IMR-90 (cell line): ENCODE results near the gene FLVCR2. TPM values are rescaled to one million over a fixed set of nuclear protein-coding genes. Genes with fewer than 3 reads are reported as not detected.
A peak's percentile ranks its signal among the peaks of the same experiment; 100 is the strongest.

Experiments used
- ATAC-seq: fragments of 200-7000 bp; cut with Tn5 transposase; 2 replicates; pipeline ENCODE4 v1.9.1; 2020; ENCODE audit warnings: low read depth, mild to moderate bottlenecking, moderate library complexity
- BruUV-seq: library from RNA; stranded (reverse); fragments of 400-500 nt; replicated peaks from 2 replicates; lab custom pipeline; 2021; lab: Mats Ljungman, UMichigan
- CTCF ChIA-PET: fragments of 300-600 bp; formaldehyde crosslinking; extraction: SDS; loops from one replicate; lab custom pipeline; 2021; ENCODE audit warnings: antibody characterized with exemption; lab: Yijun Ruan, JAX
- POLR2A ChIA-PET: fragments of 300-600 bp; sonication (Branson Sonifier 250); formaldehyde crosslinking; loops from one replicate; lab custom pipeline; 2022; ENCODE audit warnings: antibody characterized with exemption; ENCODE audit not compliant: unreplicated experiment; lab: Charles Lee
- DNase-seq: peaks from one replicate; pipeline ENCODE4 v3.0.0; 2013
- H2AFZ ChIP-seq: replicated peaks from 2 replicates; pipeline ENCODE3; 2013; ENCODE audit warnings: low read length, mild to moderate bottlenecking; ENCODE audit not compliant: poor library complexity
- H2AK5ac ChIP-seq: 2 replicates; pipeline ENCODE4 v1.6.1; 2013; ENCODE audit warnings: low read depth, low read length, inconsistent platforms
- H2AK9ac ChIP-seq: replicated peaks from 2 replicates; pipeline ENCODE3; 2013; ENCODE audit warnings: mild to moderate bottlenecking, low read depth, low read length, moderate library complexity; ENCODE audit not compliant: poor library complexity
- H2BK120ac ChIP-seq: 2 replicates; pipeline ENCODE4 v1.6.1; 2013; ENCODE audit warnings: low read depth, low read length, inconsistent platforms
- H2BK15ac ChIP-seq: 3 replicates; pipeline ENCODE4 v1.6.1; 2013; ENCODE audit warnings: low read depth, low read length, inconsistent platforms
- H2BK20ac ChIP-seq: 2 replicates; pipeline ENCODE4 v1.6.1; 2013; ENCODE audit warnings: low read depth, mild to moderate bottlenecking, inconsistent platforms, low read length, moderate library complexity
- H2BK5ac ChIP-seq: 2 replicates; pipeline ENCODE4 v1.6.1; 2013; ENCODE audit warnings: mild to moderate bottlenecking, low read depth, low read length, inconsistent platforms; ENCODE audit not compliant: poor library complexity, severe bottlenecking
- H3K14ac ChIP-seq: replicated peaks from 2 replicates; pipeline ENCODE4 v1.6.1; 2013; ENCODE audit warnings: low read depth, low read length, inconsistent platforms
- H3K18ac ChIP-seq: 2 replicates; pipeline ENCODE4 v1.6.1; 2013; ENCODE audit warnings: low read depth, low read length, control low read depth
- H3K23ac ChIP-seq: 2 replicates; pipeline ENCODE4 v1.6.1; 2013; ENCODE audit warnings: low read depth, low read length, inconsistent platforms
- H3K27ac ChIP-seq: 2 replicates; pipeline ENCODE4 v1.5.1; 2013; ENCODE audit warnings: mild to moderate bottlenecking, control low read depth, low read length; ENCODE audit not compliant: insufficient read depth
- H3K27me3 ChIP-seq: 2 replicates; pipeline ENCODE4 v1.6.1; 2013; ENCODE audit warnings: low read length; ENCODE audit not compliant: control insufficient read depth, insufficient read depth
- H3K36me3 ChIP-seq: 2 replicates; pipeline ENCODE4 v1.6.1; 2013; ENCODE audit warnings: low read length, mixed read lengths; ENCODE audit not compliant: control insufficient read depth, insufficient read depth
- H3K4ac ChIP-seq: 2 replicates; pipeline ENCODE4 v1.6.1; 2013; ENCODE audit warnings: low read depth, low read length, inconsistent platforms
- H3K4me1 ChIP-seq: 2 replicates; pipeline ENCODE4 v1.6.1; 2013; ENCODE audit warnings: low read length, mixed read lengths; ENCODE audit not compliant: control insufficient read depth, insufficient read depth
- H3K4me2 ChIP-seq: 2 replicates; pipeline ENCODE4 v1.6.1; 2013; ENCODE audit warnings: low read depth, mild to moderate bottlenecking, control low read depth, low read length, moderate library complexity
- H3K4me3 ChIP-seq: 2 replicates; pipeline ENCODE4 v1.5.1; 2013; ENCODE audit warnings: low read depth, mild to moderate bottlenecking, control low read depth, low read length, moderate library complexity; ENCODE audit not compliant: insufficient read depth
- H3K56ac ChIP-seq: 2 replicates; pipeline ENCODE4 v1.6.1; 2013; ENCODE audit warnings: low read length, inconsistent platforms; ENCODE audit not compliant: insufficient read depth; ENCODE audit errors: extremely low read depth
- H3K79me1 ChIP-seq, 2 experiments: 2 replicates each; pipeline ENCODE4 v1.6.1; 2013; ENCODE audit warnings: low read length in 2 of 2, inconsistent platforms in 1 of 2, low read depth in 1 of 2
- H3K9ac ChIP-seq: 2 replicates; pipeline ENCODE4 v1.6.1; 2013; ENCODE audit warnings: low read depth, low read length, control low read depth
- H3K9me1 ChIP-seq: 2 replicates; pipeline ENCODE4 v1.6.1; 2013; ENCODE audit warnings: low read length, inconsistent platforms; ENCODE audit not compliant: insufficient read depth
- H3K9me3 ChIP-seq: 2 replicates; pipeline ENCODE4 v1.6.1; 2013; ENCODE audit warnings: low read length; ENCODE audit not compliant: control insufficient read depth, insufficient read depth
- H4K20me1 ChIP-seq: 2 replicates; pipeline ENCODE4 v1.6.1; 2013; ENCODE audit warnings: low read length, inconsistent platforms; ENCODE audit not compliant: insufficient read depth
- H4K5ac ChIP-seq: 2 replicates; pipeline ENCODE4 v1.6.1; 2013; ENCODE audit warnings: mild to moderate bottlenecking, low read depth, low read length, control low read depth
- H4K8ac ChIP-seq, 2 experiments: 2 replicates each; pipeline ENCODE4 v1.6.1; 2013; ENCODE audit warnings: low read depth in 2 of 2, low read length in 2 of 2, control low read depth in 1 of 2, inconsistent platforms in 1 of 2
- H4K91ac ChIP-seq: 2 replicates; pipeline ENCODE4 v1.6.1; 2013; ENCODE audit warnings: low read depth, low read length, inconsistent platforms; ENCODE audit not compliant: insufficient read depth
- RAD21 ChIP-seq: IDR thresholded peaks from 2 replicates; pipeline ENCODE4 v1.6.1; 2012; ENCODE audit warnings: low read length, improper control_type of control experiment
- USF2 ChIP-seq: fragments of 150-350 bp; IDR thresholded peaks from 2 replicates; pipeline ENCODE4 v1.6.1; 2017; ENCODE audit warnings: mild to moderate bottlenecking, antibody characterized with exemption, low read length, low read depth
- whole genome bisulfite sequencing, 2 experiments: methylation state at CpG; one replicate each; pipeline versions ENCODE4 v1.1.5 to v1.1.7; 2013; ENCODE audit warnings: missing lambda C conversion rate in 2 of 2; ENCODE audit not compliant: insufficient read length in 1 of 2; ENCODE audit errors: extremely low coverage in 2 of 2; 5-methylcytosine and 5-hydroxymethylcytosine counted together
- dilution Hi-C: fragments of 300-500 bp; cut with HindIII; formaldehyde crosslinking; loops from one replicate; pipeline ENCODE4 v1.14.3; 2018; ENCODE audit warnings: low sequenced_read_pairs; ENCODE audit not compliant: unreplicated experiment
- in situ Hi-C: fragments of 300-500 bp; cut with MboI; formaldehyde crosslinking; loops from 3 replicates; pipeline ENCODE4 v1.14.3; 2019; ENCODE audit warnings: low sequenced_read_pairs, inconsistent platforms, mixed read lengths
- intact Hi-C: fragments of 100-400 bp; cut with micrococcal nuclease; formaldehyde crosslinking; loops from 2 replicates; pipeline ENCODE4 v1.10.0; 2022
- polyA plus RNA-seq, 3 experiments: library from polyadenylated mRNA; depleted of rRNA; stranded (reverse); fragments of >200 nt; gene quantifications; 2 replicates each; pipeline ENCODE4 v1.2.3, GENCODE V29; 2012; ENCODE audit warnings: low replicate concordance in 1 of 3
- total RNA-seq: library from RNA; depleted of rRNA; stranded (reverse); fragments of >200 nt; gene quantifications from 2 replicates; pipeline ENCODE4 v1.2.3, GENCODE V29; 2012

The FLVCR2 gene
- total and polyA plus RNA-seq, 2 of the 4 experiments (the other 2 are of a cell fraction): 0.94 to 1.4 TPM

DNA sequence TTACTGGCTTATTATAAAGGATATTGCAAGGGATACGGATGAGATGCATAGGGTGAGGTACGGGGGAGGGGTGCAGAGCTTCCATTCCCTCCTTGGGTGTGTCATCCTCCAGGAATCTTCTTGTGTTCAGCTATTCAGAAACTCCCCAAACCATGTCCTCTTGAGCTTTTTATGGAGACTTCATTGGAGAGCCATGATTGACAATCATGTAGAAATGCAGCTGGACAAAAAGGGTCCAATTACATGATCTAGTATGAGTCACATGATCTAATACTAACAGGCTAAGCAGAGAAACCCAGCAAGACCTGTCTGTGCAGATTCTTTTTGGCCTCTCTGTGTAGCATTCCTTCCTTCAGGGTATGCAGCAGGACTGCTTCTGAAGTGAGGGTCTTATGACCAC, 23.9 kb upstream of the FLVCR2 start:
- BruUV-seq: no TSS peak
- Histone ChIP-seq H3K9me3 (peaks cover 8% of the 10 kb centered on the region), H2AFZ (no peak overlapping the region), H2BK15ac (no peak overlapping the region), H4K5ac (no peak overlapping the region), H3K4me2 (no peak overlapping the region), H2AK5ac (no peak overlapping the region), H3K56ac (no peak overlapping the region; the same call in 1 of the 2 replicates), H3K14ac (no peak overlapping the region), H3K36me3 (no peaks in the 10 kb centered on the region), H3K18ac (no peak overlapping the region), H3K27ac (no peak overlapping the region), H3K9ac (no peak overlapping the region), H3K4me3 (no peak overlapping the region), H4K8ac (no peak overlapping the region), H3K79me1 (no peaks in the 10 kb centered on the region), H2BK120ac (peak overlapping the region; percentile 14; the same call in 1 of the 2 replicates), H3K9me1 (no peaks in the 10 kb centered on the region), H2AK9ac (no peak overlapping the region), H3K4ac (no peak overlapping the region), H2BK20ac (no peak overlapping the region), H3K4me1 (peaks cover 9% of the 10 kb centered on the region), H4K20me1 (no peaks in the 10 kb centered on the region), H3K27me3 (peaks cover 6% of the 10 kb centered on the region), H4K91ac (no peak overlapping the region), H2BK5ac (no peak overlapping the region), H3K23ac (no peak overlapping the region)
- TF ChIP-seq USF2 (0 out of 2 replicates have a peak, but pooled peaks have one; percentile 22), RAD21 (no peak)
- ATAC-seq: peak; percentile 25; the same call in 1 of the 2 replicates
- ChIA-PET POLR2A (no interaction called here), CTCF (no interaction called here)
- no CpG with 5 or more reads among the region's 2 CpGs for WGBS, 2 experiments
- intact Hi-C loops: no loop called here
- dilution Hi-C loops: no loop called here
- in situ Hi-C loops: no loop called here
- peak; percentile 20 for DNase-seq
